Measurements from ENCODE around the gene KDM7A. TPM values are rescaled to one million over a fixed set of nuclear protein-coding genes. Genes with fewer than 3 reads are reported as not detected.

Gene KDM7A
- total RNA-seq, 1 experiment from 2014 or later = 6.6 TPM

GRCh38 chr7:140081774-140082425, 94.9 kb downstream of the KDM7A start:
- Histone ChIP-seq H3K79me2 (ENCODE audit: insufficient read depth, low read length) (no peaks in the 10 kb centered on the region), H3K4me1 (ENCODE audit: insufficient read depth, low read length) (no peaks in the 10 kb centered on the region; the same call in 1 of the 2 replicates), H2BK20ac (ENCODE audit: low read depth, low read length, poor library complexity, severe bottlenecking) (no peak overlapping the region), H3K14ac (ENCODE audit: insufficient read depth, low read length) (no peak overlapping the region), H3K9me3 (ENCODE audit: control insufficient read depth, low read depth, low read length) (no peaks in the 10 kb centered on the region), H3K4me2 (ENCODE audit: insufficient read depth, insufficient read length, low read length) (no peak overlapping the region), H2BK12ac (ENCODE audit: insufficient read length, low read depth, low read length) (no peak overlapping the region), H4K5ac (ENCODE audit: insufficient read length, low read depth, low read length) (no peak overlapping the region), H3K56ac (ENCODE audit: insufficient read length, low read depth, low read length) (no peak overlapping the region), H2AFZ (ENCODE audit: low read length) (no peak overlapping the region), H4K91ac (ENCODE audit: insufficient read length, low read depth, low read length) (no peak overlapping the region), H2BK5ac (ENCODE audit: insufficient read length, low read length) (no peak overlapping the region), H2BK120ac (ENCODE audit: low read depth, low read length, poor library complexity, severe bottlenecking) (no peak overlapping the region), H3K27ac (ENCODE audit: insufficient read length, low read depth, low read length) (no peak overlapping the region), H4K8ac (replicated peaks; ENCODE audit: insufficient read length, low read depth, low read length) (no peak overlapping the region), H3T11ph (ENCODE audit: low read length) (no peak overlapping the region), H4K20me1 (ENCODE audit: control insufficient read depth, insufficient read depth, insufficient read length) (no peaks in the 10 kb centered on the region), H3K18ac (ENCODE audit: insufficient read length, low read depth, low read length) (no peak overlapping the region), H3K27me3 (ENCODE audit: insufficient read depth, low read length) (no peaks in the 10 kb centered on the region), H2BK15ac (ENCODE audit: low read depth, low read length) (no peak overlapping the region), H3K9ac (ENCODE audit: extremely low read depth, insufficient read length, low read length) (no peak overlapping the region), H3K4ac (ENCODE audit: low read depth, low read length) (no peak overlapping the region), H3K23ac (ENCODE audit: insufficient read length, low read depth, low read length) (no peak overlapping the region), H2AK5ac (ENCODE audit: insufficient read length, low read length) (no peak overlapping the region), H3K23me2 (ENCODE audit: insufficient read length, low read depth, low read length, poor library complexity, severe bottlenecking) (no peaks in the 10 kb centered on the region), H3K79me1 (ENCODE audit: insufficient read depth, low read depth, low read length, poor library complexity, severe bottlenecking) (no peaks in the 10 kb centered on the region)
- H3K4me1 Mint-ChIP-seq = peaks cover 11 to 13% of the 10 kb centered on the region in 2 experiments
- no peaks in the 10 kb centered on the region for H3K27me3 Mint-ChIP-seq (ENCODE audit: low read depth)
- no peak for TF ChIP-seq CTCF (conservative IDR thresholded peaks at IDR 0.05)
- H3K27ac Mint-ChIP-seq = no peak overlapping the region
- no peak overlapping the region for H3K4me3 Mint-ChIP-seq
- H3K9me3 Mint-ChIP-seq = no peaks in the 10 kb centered on the region
- no peaks in the 10 kb centered on the region for H3K36me3 Mint-ChIP-seq (ENCODE audit: insufficient read depth in 1 of 3, low read depth in 3 of 3)
- WGBS (ENCODE audit: extremely low coverage, insufficient read length, low lambda C conversion rate) = no CpG with 5 or more reads among the region's 11 CpGs
- no peak for DNase-seq

Data from H9 (cell line).